Measurements from ENCODE around the gene SAMSN1. TPM values are rescaled to one million over a fixed set of nuclear protein-coding genes. Genes with fewer than 3 reads are reported as not detected.

The SAMSN1 gene
- total and polyA plus RNA-seq, 7 experiments from 2014 or later = 25.5 to 136 (median 34.4) TPM

DNA sequence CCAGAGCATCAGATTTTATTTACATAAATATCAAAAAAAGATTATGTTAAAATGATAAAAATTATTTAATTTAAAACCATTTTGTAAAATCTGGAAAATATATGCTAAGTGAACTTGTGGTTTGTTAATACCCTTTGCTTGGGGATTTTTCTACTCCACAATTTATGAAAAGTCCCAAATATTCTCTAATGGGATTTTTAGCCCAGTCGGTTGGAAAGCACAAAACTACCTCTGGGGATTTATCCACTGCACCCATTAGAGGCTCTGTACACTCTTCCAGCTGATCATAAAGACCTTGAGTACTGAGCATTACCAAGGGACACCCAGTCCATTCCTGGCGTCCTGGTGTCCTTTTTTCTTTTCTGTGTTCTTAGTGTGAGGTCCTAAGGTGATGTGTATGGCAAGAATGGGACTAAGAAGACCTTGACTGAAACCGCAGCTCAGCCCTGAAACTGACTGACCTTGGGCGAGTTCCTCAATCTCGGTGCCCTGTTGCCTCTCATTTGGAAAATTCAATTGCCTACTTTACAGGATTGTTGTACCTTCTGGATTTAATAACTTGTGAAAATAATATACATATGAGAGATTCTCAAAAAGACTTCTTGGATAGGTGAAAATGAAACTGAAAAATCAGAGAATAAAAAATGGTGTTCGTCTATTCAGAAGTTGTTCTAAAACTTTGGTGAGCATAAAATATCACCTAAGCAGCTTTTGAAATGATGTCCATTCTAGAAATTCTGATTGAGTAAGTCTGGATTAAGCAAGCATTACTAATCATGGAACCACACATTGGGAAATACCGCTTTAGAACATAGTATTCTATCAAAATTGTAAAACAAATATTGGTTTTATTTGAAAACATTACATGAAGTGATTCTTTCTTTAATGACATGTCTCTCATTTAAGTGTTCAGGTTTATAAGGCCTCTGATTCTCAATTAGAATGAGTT is 21.5 kb upstream of the SAMSN1 start:
- Mint-ChIP-seq H3K4me3 (no peak overlapping the region), H3K4me1 (peaks cover 0 to 55% (median 1%) of the 10 kb centered on the region in 7 donors), H3K27me3 (no peaks in the 10 kb centered on the region), H3K36me3 (peaks cover 0 to 43% (median 0%) of the 10 kb centered on the region in 5 donors), H3K9me3 (peaks cover 0 to 24% (median 0%) of the 10 kb centered on the region in 11 donors), H3K27ac (peak overlapping the region in 1 of 9 donors; percentile 26)
- ATAC-seq = no peak
- Histone ChIP-seq H3K36me3 (ENCODE audit: control insufficient read depth in 2 of 3, insufficient read depth in 3 of 3, low read length in 3 of 3) (no peaks in the 10 kb centered on the region), H3K4me1 (ENCODE audit: control insufficient read depth in 2 of 2, insufficient read depth in 2 of 2, low read length in 2 of 2) (no peaks in the 10 kb centered on the region), H3K27ac (ENCODE audit: low read depth, low read length) (no peak overlapping the region), H3K4me3 (ENCODE audit: low read length) (no peak overlapping the region), H3K27me3 (ENCODE audit: control insufficient read depth in 2 of 2, insufficient read depth in 2 of 2, low read length in 2 of 2) (no peaks in the 10 kb centered on the region), H3K9me3 (ENCODE audit: control insufficient read depth in 2 of 3, low read length in 3 of 3) (no peaks in the 10 kb centered on the region)
- intact Hi-C loops (cut with micrococcal nuclease) = no loop called here
- ChIA-PET CTCF (no interaction called here), POLR2A (no interaction called here)
- DNase-seq = no peak

DNA sequence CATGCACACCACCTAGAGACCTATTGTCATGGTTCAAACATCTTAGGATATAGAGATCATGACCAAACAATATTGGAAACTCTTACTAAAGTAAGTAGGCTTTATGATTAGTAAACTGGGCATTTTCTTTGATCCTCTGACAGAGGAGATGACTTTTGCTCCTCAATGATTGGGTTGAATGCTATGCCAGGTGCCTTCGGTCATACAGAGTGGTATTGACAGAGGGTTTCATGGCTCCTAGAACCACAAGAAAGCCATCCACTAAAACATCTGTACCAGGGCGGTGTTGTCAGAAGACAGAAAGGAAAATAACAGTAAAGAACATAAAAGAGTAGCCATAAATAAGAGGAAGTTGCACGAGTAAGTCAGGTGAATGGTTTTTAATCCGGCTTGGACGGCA is 20.8 kb upstream of the SAMSN1 start:
- H3K9me3 Mint-ChIP-seq = peaks cover 0 to 26% (median 0%) of the 10 kb centered on the region in 11 donors
- H3K9me3 ChIP-seq (ENCODE audit: control insufficient read depth in 2 of 3, low read length in 3 of 3) = no peaks in the 10 kb centered on the region
- H3K27me3 ChIP-seq (ENCODE audit: control insufficient read depth in 2 of 2, insufficient read depth in 2 of 2, low read length in 2 of 2) = no peaks in the 10 kb centered on the region
- no peaks in the 10 kb centered on the region for H3K4me1 ChIP-seq (ENCODE audit: control insufficient read depth in 2 of 2, insufficient read depth in 2 of 2, low read length in 2 of 2)
- no peak overlapping the region for H3K27ac ChIP-seq (ENCODE audit: low read depth, low read length)
- ATAC-seq (no peak), DNase-seq (no peak)
- ChIA-PET CTCF (no interaction called here), POLR2A (no interaction called here)
- H3K4me1 Mint-ChIP-seq = peaks cover 0 to 55% (median 1%) of the 10 kb centered on the region in 7 donors
- H3K4me3 Mint-ChIP-seq = no peak overlapping the region
- no peaks in the 10 kb centered on the region for H3K27me3 Mint-ChIP-seq
- no peak overlapping the region for H3K4me3 ChIP-seq (ENCODE audit: low read length)
- H3K36me3 ChIP-seq (ENCODE audit: control insufficient read depth in 2 of 3, insufficient read depth in 3 of 3, low read length in 3 of 3) = no peaks in the 10 kb centered on the region
- intact Hi-C loops (cut with micrococcal nuclease) = no loop called here
- H3K36me3 Mint-ChIP-seq = peaks cover 0 to 45% (median 0%) of the 10 kb centered on the region in 5 donors
- H3K27ac Mint-ChIP-seq = no peak overlapping the region

DNA sequence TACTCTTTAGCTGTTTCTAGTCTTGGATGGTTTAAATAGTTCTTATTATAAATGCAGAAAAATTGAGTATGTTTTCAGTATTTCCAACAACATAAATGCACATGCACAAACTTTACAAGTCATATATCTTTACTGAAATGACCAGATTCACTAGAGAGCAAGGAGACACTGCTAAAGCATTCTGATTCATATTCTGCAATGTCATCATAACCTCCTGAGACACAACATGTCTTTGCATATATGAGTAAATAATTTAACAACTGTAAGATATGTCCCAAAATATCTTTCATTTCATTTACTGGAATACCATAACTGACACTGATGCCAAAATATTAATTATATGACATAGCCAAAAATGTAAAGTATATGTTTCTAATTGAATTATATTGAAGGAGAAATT is 16.8 kb upstream of the SAMSN1 start:
- no peak overlapping the region for H3K4me3 ChIP-seq (ENCODE audit: low read length)
- ChIA-PET POLR2A (no interaction called here), CTCF (no interaction called here)
- ATAC-seq (no peak), DNase-seq (no peak)
- no peaks in the 10 kb centered on the region for H3K36me3 ChIP-seq (ENCODE audit: control insufficient read depth in 2 of 3, insufficient read depth in 3 of 3, low read length in 3 of 3)
- H3K27ac ChIP-seq (ENCODE audit: low read depth, low read length) = no peak overlapping the region
- Mint-ChIP-seq H3K27me3 (no peaks in the 10 kb centered on the region), H3K27ac (no peak overlapping the region), H3K4me1 (peaks cover 0 to 53% (median 8%) of the 10 kb centered on the region in 7 donors), H3K4me3 (no peak overlapping the region), H3K9me3 (peaks cover 0 to 33% (median 6%) of the 10 kb centered on the region in 11 donors), H3K36me3 (peaks cover 0 to 55% (median 0%) of the 10 kb centered on the region in 5 donors)
- H3K27me3 ChIP-seq (ENCODE audit: control insufficient read depth in 2 of 2, insufficient read depth in 2 of 2, low read length in 2 of 2) = no peaks in the 10 kb centered on the region
- intact Hi-C loops (cut with micrococcal nuclease) = loop anchor here in 1 of 2 donors (2.0 kb wide), 1 partner anchor 16 kb away; the partner anchor contains the start of gene SAMSN1
- no peaks in the 10 kb centered on the region for H3K4me1 ChIP-seq (ENCODE audit: control insufficient read depth in 2 of 2, insufficient read depth in 2 of 2, low read length in 2 of 2)
- no peaks in the 10 kb centered on the region for H3K9me3 ChIP-seq (ENCODE audit: control insufficient read depth in 2 of 3, low read length in 3 of 3)

DNA sequence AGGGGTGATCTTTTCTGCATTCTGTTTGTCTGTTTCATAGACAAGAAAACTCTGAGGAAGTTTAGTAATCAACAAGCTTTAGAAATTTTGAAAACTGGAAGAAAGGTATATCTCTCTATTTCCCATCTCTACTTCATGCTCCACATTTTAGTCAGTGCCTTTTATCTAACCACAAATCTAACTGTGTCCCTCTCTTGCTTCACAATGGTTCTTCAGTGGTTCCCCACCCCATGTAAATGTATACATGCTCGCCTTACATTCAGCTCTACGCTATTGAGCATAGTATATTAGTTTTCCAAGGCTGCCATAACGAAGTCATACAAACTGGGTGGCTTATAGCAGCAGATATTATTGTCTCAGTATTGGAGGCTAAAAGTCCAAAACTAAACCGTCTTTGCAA is 14.4 kb upstream of the SAMSN1 start:
- Mint-ChIP-seq H3K27me3 (no peaks in the 10 kb centered on the region), H3K27ac (peak overlapping the region in 1 of 9 donors; percentile 25), H3K36me3 (peaks cover 0 to 39% (median 0%) of the 10 kb centered on the region in 5 donors), H3K9me3 (peaks cover 0 to 26% (median 6%) of the 10 kb centered on the region in 11 donors), H3K4me1 (peaks cover 4 to 66% (median 18%) of the 10 kb centered on the region in 7 donors), H3K4me3 (peak overlapping the region in 1 of 10 donors; percentile 15)
- no peaks in the 10 kb centered on the region for H3K36me3 ChIP-seq (ENCODE audit: control insufficient read depth in 2 of 3, insufficient read depth in 3 of 3, low read length in 3 of 3)
- H3K27ac ChIP-seq (ENCODE audit: low read depth, low read length) = no peak overlapping the region
- DNase-seq (no peak), ATAC-seq (no peak)
- H3K4me1 ChIP-seq (ENCODE audit: control insufficient read depth in 2 of 2, insufficient read depth in 2 of 2, low read length in 2 of 2) = peaks cover 0 to 4% of the 10 kb centered on the region in 2 donors
- POLR2A ChIA-PET = no interaction called here
- no peaks in the 10 kb centered on the region for H3K9me3 ChIP-seq (ENCODE audit: control insufficient read depth in 2 of 3, low read length in 3 of 3)
- intact Hi-C loops (cut with micrococcal nuclease) = loop anchor here in 1 of 2 donors (1.0 kb wide), 1 partner anchor 10 kb away; no protein-coding TSS in a partner anchor
- H3K27me3 ChIP-seq (ENCODE audit: control insufficient read depth in 2 of 2, insufficient read depth in 2 of 2, low read length in 2 of 2) = no peaks in the 10 kb centered on the region
- CTCF ChIA-PET = no interaction called here
- H3K4me3 ChIP-seq (ENCODE audit: low read length) = no peak overlapping the region

DNA sequence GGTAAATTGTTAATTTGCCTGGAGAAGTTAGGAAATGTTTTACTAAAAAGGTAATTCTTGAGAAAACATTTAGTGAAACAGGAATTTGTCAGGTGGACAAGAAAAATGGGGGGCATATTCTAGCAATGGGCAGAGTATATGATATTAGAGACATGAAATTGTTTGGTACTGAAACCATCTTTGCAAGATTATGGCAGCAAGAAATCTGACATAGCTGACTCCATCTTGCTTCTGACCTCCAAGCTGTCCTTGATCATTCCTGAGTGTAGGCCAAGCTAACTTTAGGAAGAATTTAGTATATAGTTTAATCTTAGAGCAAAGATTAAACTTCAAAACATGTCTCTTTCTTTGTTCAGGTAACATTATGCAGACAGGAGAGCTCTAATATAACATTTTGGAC is 14.0 kb upstream of the SAMSN1 start:
- Mint-ChIP-seq H3K4me3 (peak overlapping the region in 1 of 10 donors; percentile 18), H3K27ac (peak overlapping the region in 1 of 9 donors; percentile 25), H3K4me1 (peaks cover 8 to 67% (median 22%) of the 10 kb centered on the region in 7 donors), H3K9me3 (peaks cover 0 to 22% (median 6%) of the 10 kb centered on the region in 11 donors), H3K27me3 (no peaks in the 10 kb centered on the region), H3K36me3 (peaks cover 0 to 35% (median 0%) of the 10 kb centered on the region in 5 donors)
- ChIA-PET CTCF (no interaction called here), POLR2A (no interaction called here)
- H3K9me3 ChIP-seq (ENCODE audit: control insufficient read depth in 2 of 3, low read length in 3 of 3) = no peaks in the 10 kb centered on the region
- DNase-seq (no peak), ATAC-seq (no peak)
- H3K4me1 ChIP-seq (ENCODE audit: control insufficient read depth in 2 of 2, insufficient read depth in 2 of 2, low read length in 2 of 2) = peaks cover 0 to 8% of the 10 kb centered on the region in 2 donors
- intact Hi-C loops (cut with micrococcal nuclease) = loop anchor here in 1 of 2 donors (1.0 kb wide), 1 partner anchor 10 kb away; no protein-coding TSS in a partner anchor
- H3K27me3 ChIP-seq (ENCODE audit: control insufficient read depth in 2 of 2, insufficient read depth in 2 of 2, low read length in 2 of 2) = no peaks in the 10 kb centered on the region
- H3K36me3 ChIP-seq (ENCODE audit: control insufficient read depth in 2 of 3, insufficient read depth in 3 of 3, low read length in 3 of 3) = no peaks in the 10 kb centered on the region
- no peak overlapping the region for H3K27ac ChIP-seq (ENCODE audit: low read depth, low read length)
- H3K4me3 ChIP-seq (ENCODE audit: low read length) = no peak overlapping the region

DNA sequence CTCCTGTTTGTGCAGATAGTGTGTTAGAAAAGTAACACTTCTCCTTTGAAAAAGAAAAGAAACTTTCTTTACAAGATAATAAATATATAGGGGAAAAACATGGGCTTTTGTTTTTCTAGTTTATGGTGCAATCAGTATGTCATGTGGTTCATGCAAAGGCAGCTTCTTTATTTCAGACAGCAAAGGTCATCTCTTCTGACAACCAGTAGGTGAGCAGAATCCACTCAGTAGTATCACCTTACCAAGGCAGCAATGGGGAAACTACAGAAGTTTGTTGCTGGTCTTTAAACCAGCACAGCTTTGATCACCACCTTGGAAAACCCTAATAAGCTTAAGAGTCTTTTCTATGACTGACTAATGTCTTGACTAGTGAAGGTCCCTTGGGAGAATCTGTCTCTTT is 13.0 kb upstream of the SAMSN1 start:
- intact Hi-C loops (cut with micrococcal nuclease) = no loop called here
- no peaks in the 10 kb centered on the region for H3K27me3 ChIP-seq (ENCODE audit: control insufficient read depth in 2 of 2, insufficient read depth in 2 of 2, low read length in 2 of 2)
- CTCF ChIA-PET = no interaction called here
- no peak overlapping the region for H3K27ac ChIP-seq (ENCODE audit: low read depth, low read length)
- no peaks in the 10 kb centered on the region for H3K9me3 ChIP-seq (ENCODE audit: control insufficient read depth in 2 of 3, low read length in 3 of 3)
- H3K36me3 ChIP-seq (ENCODE audit: control insufficient read depth in 2 of 3, insufficient read depth in 3 of 3, low read length in 3 of 3) = no peaks in the 10 kb centered on the region
- H3K4me1 ChIP-seq (ENCODE audit: control insufficient read depth in 2 of 2, insufficient read depth in 2 of 2, low read length in 2 of 2) = peaks cover 0 to 9% of the 10 kb centered on the region in 2 donors
- Mint-ChIP-seq H3K4me3 (no peak overlapping the region), H3K9me3 (peaks cover 0 to 18% (median 6%) of the 10 kb centered on the region in 11 donors), H3K27me3 (no peaks in the 10 kb centered on the region), H3K36me3 (peaks cover 0 to 29% (median 0%) of the 10 kb centered on the region in 5 donors), H3K4me1 (peaks cover 10 to 72% (median 32%) of the 10 kb centered on the region in 7 donors), H3K27ac (no peak overlapping the region)
- POLR2A ChIA-PET = no interaction called here
- DNase-seq = no peak
- no peak overlapping the region for H3K4me3 ChIP-seq (ENCODE audit: low read length)
- no peak for ATAC-seq
